A549 (cell line): Measurements from ENCODE around the gene RASSF4.

Experiments used
- BHLHE40 ChIP-seq: IDR thresholded peaks from 2 replicates; pipeline ENCODE4 v1.6.1; 2012; ENCODE audit warnings: low read depth, low read length, inconsistent platforms
- CBX2 ChIP-seq: fragments of 200-600 bp; sonication (generic); IDR thresholded peaks from 2 replicates; pipeline ENCODE4 v1.6.1; 2016; ENCODE audit warnings: low read depth, mild to moderate bottlenecking, borderline replicate concordance
- CEBPB ChIP-seq, 2 experiments: fragments of >200 bp in 1 of 2; sonication (Bioruptor Twin) in 1 of 2; formaldehyde crosslinking in 1 of 2; IDR thresholded peaks; 2 replicates each; pipeline ENCODE4 v1.6.1; 2012 to 2016
- HDAC2 ChIP-seq: fragments of 200-600 bp; sonication (generic); IDR thresholded peaks from 2 replicates; pipeline ENCODE4 v1.6.1; 2016
- MAZ ChIP-seq: fragments of 150-350 bp; IDR thresholded peaks from 2 replicates; pipeline ENCODE4 v1.6.1; 2014; ENCODE audit warnings: antibody characterized with exemption, low read depth, low read length, borderline replicate concordance
- POLR2A ChIP-seq: IDR thresholded peaks from 2 replicates; pipeline ENCODE4 v1.6.1; 2012; ENCODE audit warnings: mild to moderate bottlenecking, low read length
- ZFP36 ChIP-seq: fragments of 450-650 bp; IDR thresholded peaks from 2 replicates; pipeline ENCODE4 v1.6.1; 2014; ENCODE audit warnings: borderline replicate concordance; ENCODE audit not compliant: partially characterized antibody
- TF ChIP-seq, protein P1 (sequence below): fragments of >200 bp; sonication (Bioruptor Twin); formaldehyde crosslinking; IDR thresholded peaks from 3 replicates; pipeline ENCODE4 v1.5.1; 2016
- TF ChIP-seq, protein P2 (sequence below): fragments of 200-600 bp; sonication (generic); IDR thresholded peaks from 2 replicates; pipeline ENCODE4 v1.6.1; 2016; ENCODE audit warnings: antibody characterized with exemption, mild to moderate bottlenecking, moderate library complexity
- TF ChIP-seq, protein P3 (sequence below): IDR thresholded peaks from 2 replicates; pipeline ENCODE4 v1.6.1; 2012

DNA sequence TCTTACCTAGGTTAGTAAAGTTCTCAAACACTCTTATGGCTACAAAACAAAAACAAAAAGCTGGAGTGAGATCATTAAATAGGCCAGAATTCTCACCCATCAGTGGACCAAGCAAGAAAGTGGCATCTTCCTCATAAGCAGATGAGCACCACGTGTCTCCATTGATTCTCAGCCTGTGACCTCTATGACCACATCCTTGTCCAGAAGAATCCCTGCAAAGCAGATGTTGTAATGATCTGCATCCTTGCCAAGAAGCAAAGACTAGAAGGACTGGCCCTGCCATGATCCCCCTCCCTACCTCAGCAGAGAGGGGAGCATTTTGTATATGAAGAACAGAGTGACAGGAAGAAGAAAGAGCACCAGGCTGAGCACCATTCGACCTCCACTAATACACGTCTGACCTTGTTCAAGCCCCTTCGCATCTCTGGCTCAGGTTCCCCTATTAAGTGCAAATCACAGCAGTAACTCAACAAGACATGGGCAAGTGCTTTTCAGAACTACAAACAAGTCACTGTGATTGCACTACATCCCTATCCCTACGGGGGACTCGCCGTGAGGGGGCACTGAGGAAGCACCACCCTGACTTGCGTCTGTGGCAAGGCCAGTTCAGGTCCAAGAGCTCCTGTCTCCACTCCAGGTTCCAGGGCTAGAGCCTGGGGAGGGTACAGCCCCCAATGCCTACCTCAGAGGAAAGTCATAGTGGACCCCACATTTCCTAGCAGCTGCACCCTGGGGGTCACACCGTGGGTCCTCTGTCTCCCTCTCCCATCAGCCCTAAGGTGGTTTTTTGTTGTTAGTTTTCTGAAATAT is 22.2 kb upstream of the RASSF4 start:
- TF ChIP-seq, protein P1, sequence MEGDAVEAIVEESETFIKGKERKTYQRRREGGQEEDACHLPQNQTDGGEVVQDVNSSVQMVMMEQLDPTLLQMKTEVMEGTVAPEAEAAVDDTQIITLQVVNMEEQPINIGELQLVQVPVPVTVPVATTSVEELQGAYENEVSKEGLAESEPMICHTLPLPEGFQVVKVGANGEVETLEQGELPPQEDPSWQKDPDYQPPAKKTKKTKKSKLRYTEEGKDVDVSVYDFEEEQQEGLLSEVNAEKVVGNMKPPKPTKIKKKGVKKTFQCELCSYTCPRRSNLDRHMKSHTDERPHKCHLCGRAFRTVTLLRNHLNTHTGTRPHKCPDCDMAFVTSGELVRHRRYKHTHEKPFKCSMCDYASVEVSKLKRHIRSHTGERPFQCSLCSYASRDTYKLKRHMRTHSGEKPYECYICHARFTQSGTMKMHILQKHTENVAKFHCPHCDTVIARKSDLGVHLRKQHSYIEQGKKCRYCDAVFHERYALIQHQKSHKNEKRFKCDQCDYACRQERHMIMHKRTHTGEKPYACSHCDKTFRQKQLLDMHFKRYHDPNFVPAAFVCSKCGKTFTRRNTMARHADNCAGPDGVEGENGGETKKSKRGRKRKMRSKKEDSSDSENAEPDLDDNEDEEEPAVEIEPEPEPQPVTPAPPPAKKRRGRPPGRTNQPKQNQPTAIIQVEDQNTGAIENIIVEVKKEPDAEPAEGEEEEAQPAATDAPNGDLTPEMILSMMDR = no peak
- TF ChIP-seq CEBPB (IDR thresholded peaks at IDR 0.05) (no peak), MAZ (no peak), POLR2A (no peak), ZFP36 (no peak), HDAC2 (no peak), CBX2 (no peak), BHLHE40 (no peak)
- TF ChIP-seq, protein P2, sequence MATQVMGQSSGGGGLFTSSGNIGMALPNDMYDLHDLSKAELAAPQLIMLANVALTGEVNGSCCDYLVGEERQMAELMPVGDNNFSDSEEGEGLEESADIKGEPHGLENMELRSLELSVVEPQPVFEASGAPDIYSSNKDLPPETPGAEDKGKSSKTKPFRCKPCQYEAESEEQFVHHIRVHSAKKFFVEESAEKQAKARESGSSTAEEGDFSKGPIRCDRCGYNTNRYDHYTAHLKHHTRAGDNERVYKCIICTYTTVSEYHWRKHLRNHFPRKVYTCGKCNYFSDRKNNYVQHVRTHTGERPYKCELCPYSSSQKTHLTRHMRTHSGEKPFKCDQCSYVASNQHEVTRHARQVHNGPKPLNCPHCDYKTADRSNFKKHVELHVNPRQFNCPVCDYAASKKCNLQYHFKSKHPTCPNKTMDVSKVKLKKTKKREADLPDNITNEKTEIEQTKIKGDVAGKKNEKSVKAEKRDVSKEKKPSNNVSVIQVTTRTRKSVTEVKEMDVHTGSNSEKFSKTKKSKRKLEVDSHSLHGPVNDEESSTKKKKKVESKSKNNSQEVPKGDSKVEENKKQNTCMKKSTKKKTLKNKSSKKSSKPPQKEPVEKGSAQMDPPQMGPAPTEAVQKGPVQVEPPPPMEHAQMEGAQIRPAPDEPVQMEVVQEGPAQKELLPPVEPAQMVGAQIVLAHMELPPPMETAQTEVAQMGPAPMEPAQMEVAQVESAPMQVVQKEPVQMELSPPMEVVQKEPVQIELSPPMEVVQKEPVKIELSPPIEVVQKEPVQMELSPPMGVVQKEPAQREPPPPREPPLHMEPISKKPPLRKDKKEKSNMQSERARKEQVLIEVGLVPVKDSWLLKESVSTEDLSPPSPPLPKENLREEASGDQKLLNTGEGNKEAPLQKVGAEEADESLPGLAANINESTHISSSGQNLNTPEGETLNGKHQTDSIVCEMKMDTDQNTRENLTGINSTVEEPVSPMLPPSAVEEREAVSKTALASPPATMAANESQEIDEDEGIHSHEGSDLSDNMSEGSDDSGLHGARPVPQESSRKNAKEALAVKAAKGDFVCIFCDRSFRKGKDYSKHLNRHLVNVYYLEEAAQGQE = no peak
- TF ChIP-seq, protein P3, sequence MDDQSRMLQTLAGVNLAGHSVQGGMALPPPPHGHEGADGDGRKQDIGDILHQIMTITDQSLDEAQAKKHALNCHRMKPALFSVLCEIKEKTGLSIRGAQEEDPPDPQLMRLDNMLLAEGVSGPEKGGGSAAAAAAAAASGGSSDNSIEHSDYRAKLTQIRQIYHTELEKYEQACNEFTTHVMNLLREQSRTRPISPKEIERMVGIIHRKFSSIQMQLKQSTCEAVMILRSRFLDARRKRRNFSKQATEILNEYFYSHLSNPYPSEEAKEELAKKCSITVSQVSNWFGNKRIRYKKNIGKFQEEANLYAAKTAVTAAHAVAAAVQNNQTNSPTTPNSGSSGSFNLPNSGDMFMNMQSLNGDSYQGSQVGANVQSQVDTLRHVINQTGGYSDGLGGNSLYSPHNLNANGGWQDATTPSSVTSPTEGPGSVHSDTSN = no peak
